ENCODE data around the gene SLC22A2.

The SLC22A2 gene

DNA sequence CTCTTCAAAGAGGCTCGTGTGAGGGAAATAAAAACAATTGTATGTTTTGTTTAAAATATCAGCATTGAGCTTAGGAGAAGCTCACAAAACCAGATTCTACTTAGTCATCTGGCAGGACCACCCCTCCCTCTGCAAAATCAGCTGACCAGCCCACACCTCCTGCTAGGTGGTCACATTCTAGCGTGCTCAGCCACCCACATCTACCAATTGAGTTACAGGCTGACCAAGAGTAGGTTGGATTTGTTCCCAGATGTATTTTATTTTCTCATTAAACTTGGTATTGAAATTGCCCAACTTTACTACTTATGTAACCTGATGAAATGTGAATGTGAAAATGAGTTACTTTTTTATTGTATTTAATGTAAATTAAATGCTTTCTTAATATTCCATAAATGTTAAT, 56.2 kb downstream of the SLC22A2 start:
- TF ChIP-seq, protein P1, sequence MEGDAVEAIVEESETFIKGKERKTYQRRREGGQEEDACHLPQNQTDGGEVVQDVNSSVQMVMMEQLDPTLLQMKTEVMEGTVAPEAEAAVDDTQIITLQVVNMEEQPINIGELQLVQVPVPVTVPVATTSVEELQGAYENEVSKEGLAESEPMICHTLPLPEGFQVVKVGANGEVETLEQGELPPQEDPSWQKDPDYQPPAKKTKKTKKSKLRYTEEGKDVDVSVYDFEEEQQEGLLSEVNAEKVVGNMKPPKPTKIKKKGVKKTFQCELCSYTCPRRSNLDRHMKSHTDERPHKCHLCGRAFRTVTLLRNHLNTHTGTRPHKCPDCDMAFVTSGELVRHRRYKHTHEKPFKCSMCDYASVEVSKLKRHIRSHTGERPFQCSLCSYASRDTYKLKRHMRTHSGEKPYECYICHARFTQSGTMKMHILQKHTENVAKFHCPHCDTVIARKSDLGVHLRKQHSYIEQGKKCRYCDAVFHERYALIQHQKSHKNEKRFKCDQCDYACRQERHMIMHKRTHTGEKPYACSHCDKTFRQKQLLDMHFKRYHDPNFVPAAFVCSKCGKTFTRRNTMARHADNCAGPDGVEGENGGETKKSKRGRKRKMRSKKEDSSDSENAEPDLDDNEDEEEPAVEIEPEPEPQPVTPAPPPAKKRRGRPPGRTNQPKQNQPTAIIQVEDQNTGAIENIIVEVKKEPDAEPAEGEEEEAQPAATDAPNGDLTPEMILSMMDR (conservative IDR thresholded peaks at IDR 0.05; ENCODE audit: low read depth, low read length): no peak
- no peak overlapping the region for H3K4me3 ChIP-seq (ENCODE audit: low read depth, low read length)
- no peak for DNase-seq (ENCODE audit: low read depth)

DNA sequence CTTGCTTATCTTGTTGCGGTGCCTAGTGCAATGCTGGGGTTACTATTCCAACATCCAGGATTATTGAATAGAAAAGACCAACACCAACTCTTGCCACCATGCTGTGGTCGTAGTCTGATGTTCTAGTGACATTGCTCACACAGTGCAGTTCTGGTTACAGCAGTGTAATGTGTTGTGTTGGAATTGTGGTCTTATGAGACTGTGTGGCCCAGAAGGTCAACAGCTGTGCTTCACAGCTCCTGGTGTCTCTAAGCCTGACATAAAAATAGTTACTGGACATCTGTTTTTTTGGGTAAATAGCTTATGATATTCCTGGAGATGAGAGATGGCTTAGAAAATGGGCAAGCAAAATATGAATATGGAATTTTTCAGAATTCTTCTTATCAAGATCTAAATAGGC, 57.6 kb downstream of the SLC22A2 start:
- no peak for DNase-seq (ENCODE audit: low read depth)
- no peak overlapping the region for H3K4me3 ChIP-seq (ENCODE audit: low read depth, low read length)
- TF ChIP-seq, protein P1 (conservative IDR thresholded peaks at IDR 0.05; ENCODE audit: low read depth, low read length): no peak

DNA sequence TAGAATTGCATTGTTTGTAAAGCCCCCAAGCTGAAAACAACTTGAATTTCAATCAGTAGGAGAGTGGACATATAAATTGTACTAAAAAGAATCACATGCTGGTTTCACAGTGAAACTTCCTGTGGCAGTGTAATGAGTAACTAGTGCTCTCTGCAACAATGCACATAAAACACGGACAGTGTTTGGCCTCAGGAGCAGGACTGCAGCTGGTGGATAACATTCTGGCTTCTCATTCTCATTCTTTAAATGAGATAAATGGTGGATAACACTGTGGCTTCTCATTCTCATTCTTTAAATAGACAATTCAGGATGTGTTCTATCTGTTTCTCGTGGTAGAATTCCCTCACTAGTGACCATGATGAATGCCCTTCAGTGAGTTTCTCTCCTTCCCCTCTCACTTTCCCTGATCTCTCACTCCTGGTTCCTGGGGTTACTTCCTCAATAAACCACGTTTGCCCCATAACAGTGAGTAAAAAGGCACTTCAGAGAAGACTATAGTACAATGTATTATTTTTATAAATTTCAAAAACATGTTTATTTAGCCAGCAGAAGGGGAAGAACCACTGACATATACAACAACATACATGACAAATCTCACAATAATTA, 59.9 kb downstream of the SLC22A2 start:
- DNase-seq (ENCODE audit: low read depth): peak; percentile 5
- TF ChIP-seq, protein P1 (conservative IDR thresholded peaks at IDR 0.05; ENCODE audit: low read depth, low read length): no peak
- H3K4me3 ChIP-seq (ENCODE audit: low read depth, low read length): no peak overlapping the region

DNA sequence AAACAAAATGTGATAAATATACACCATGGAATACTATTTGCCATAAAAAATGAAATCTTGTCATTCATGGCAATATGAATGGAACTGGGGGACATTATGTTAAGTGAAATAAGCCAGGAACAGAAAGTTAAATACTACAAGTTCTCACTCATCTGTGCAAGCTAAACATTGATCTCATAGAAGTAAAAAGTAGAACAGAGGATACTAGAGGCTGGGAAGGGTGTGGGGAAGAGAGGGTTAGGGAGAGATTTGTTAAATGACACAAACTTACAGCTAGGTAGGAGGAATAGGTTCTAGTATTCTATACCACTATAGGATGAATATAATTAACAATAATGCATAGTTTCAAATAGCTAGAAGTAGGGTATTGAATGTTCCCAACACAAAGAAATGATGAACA, 61.0 kb downstream of the SLC22A2 start:
- TF ChIP-seq, protein P1 (conservative IDR thresholded peaks at IDR 0.05; ENCODE audit: low read depth, low read length): no peak
- DNase-seq (ENCODE audit: low read depth): no peak
- no peak overlapping the region for H3K4me3 ChIP-seq (ENCODE audit: low read depth, low read length)

DNA sequence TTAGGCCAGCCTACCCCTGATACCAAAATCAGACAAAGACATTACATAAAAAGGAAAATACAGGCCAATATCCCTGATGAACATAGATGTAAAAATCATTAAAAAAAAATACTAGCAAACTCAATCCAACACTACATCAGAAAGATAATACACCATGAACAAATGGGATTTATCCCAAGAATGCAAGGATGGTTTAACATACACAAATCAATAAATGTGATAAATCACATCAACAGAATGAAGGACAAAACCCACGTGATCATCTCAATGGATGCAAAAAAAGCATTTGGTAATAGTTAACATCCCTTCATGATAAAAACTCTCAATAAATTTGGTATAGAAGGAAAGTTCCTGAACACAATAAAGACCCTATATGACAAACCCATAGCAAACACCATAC, 63.8 kb downstream of the SLC22A2 start:
- no peak for DNase-seq (ENCODE audit: low read depth)
- H3K4me3 ChIP-seq (ENCODE audit: low read depth, low read length): no peak overlapping the region
- TF ChIP-seq, protein P1 (conservative IDR thresholded peaks at IDR 0.05; ENCODE audit: low read depth, low read length): no peak

DNA sequence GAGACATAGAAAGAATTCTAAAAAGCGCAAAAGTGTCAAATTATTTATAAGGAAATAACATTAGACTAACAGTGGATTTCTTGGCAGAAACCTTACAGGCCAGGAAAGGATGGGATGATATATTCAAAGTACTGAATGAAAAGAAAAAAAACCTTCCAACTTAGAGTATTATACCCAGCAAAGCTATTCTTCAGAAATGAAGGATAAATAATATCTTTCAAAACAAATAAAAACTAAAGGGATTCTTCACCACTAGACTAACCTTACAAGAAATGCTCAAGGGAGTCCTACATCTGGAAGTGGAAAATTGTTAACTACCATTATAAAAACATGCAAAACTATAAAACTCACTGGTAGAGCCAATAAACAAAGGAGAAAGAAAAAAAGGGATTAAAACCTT, 65.8 kb downstream of the SLC22A2 start:
- DNase-seq (ENCODE audit: low read depth): no peak
- TF ChIP-seq, protein P1 (conservative IDR thresholded peaks at IDR 0.05; ENCODE audit: low read depth, low read length): no peak
- no peak overlapping the region for H3K4me3 ChIP-seq (ENCODE audit: low read depth, low read length)

DNA sequence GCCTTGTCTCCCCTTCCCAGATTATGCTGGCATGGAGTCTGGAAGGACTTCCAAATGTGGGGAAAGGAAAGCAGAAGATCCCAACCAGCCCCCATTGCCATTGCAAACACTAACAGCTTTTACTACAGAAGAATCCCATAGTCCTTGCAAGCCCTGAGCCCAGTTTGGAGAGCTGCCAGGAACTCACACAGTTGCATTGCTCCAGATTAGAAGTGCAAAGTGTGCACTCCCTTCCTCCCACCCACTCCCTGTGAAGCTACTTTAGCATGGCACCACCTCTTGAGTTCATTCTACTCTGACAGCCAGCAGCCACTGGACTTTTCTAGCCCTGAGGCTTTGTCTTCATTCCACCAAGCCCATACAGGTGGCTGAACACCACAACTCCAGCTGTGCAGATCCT, 67.6 kb downstream of the SLC22A2 start:
- no peak overlapping the region for H3K4me3 ChIP-seq (ENCODE audit: low read depth, low read length)
- DNase-seq (ENCODE audit: low read depth): no peak
- TF ChIP-seq, protein P1 (conservative IDR thresholded peaks at IDR 0.05; ENCODE audit: low read depth, low read length): no peak
